Activated T-cell treated with anti-CD3 and anti-CD28 coated beads, Interleukin-2, amount 50 U/mL, for 72 hours (primary cell): ENCODE measurements around the gene SLC38A5. TPM values are rescaled to one million over a fixed set of nuclear protein-coding genes. Genes with fewer than 3 reads are reported as not detected.
A peak's percentile ranks its signal among the peaks of the same experiment; 100 is the strongest.
"Not testable (repeated sequence)": the region's sequence is repeated elsewhere in the genome, so short reads cannot be mapped to it uniquely, and the experiment has no call there.

Experiments
- ATAC-seq, 2 donors: fragments of 150-1000 bp; cut with Tn5 transposase; replicated peaks in 1 of 2; 2 replicates each; pipeline ENCODE4 v1.10.0; 2021; ENCODE audit warnings: moderate library complexity in 2 of 2, mild to moderate bottlenecking in 1 of 2
- DNase-seq, 2 donors: peaks; one replicate each; pipeline ENCODE4 v3.0.0; 2021 to 2022; ENCODE audit warnings: mixed read lengths in 1 of 2
- H3K27ac Mint-ChIP-seq: one replicate; pipeline ENCODE4 v1.8.0; 2022; ENCODE audit warnings: mild to moderate bottlenecking, moderate library complexity, mixed read lengths
- H3K27me3 Mint-ChIP-seq: one replicate; pipeline ENCODE4 v1.8.0; 2022; ENCODE audit warnings: low read depth, mixed read lengths
- H3K36me3 Mint-ChIP-seq, 2 donors: one replicate each; pipeline ENCODE4 v1.8.0; 2022; ENCODE audit warnings: mixed read lengths in 2 of 2, mild to moderate bottlenecking in 1 of 2; ENCODE audit not compliant: insufficient read depth in 2 of 2
- H3K4me1 Mint-ChIP-seq: one replicate; pipeline ENCODE4 v1.8.0; 2022; ENCODE audit warnings: low read depth, mixed read lengths
- H3K4me3 Mint-ChIP-seq, 2 donors: one replicate each; pipeline ENCODE4 v1.8.0; 2022; ENCODE audit warnings: mild to moderate bottlenecking in 2 of 2, mixed read lengths in 2 of 2, moderate library complexity in 2 of 2
- H3K9me3 Mint-ChIP-seq, 2 donors: one replicate each; pipeline ENCODE4 v1.8.0; 2022; ENCODE audit warnings: mixed read lengths in 2 of 2
- total RNA-seq, 2 donors: library from RNA; stranded (reverse); gene quantifications; one replicate each; pipeline ENCODE4 v1.2.3, GENCODE V29; 2022

Gene SLC38A5
- 10 to 100 TPM; 64.8 to 78.8 TPM for total RNA-seq

DNA sequence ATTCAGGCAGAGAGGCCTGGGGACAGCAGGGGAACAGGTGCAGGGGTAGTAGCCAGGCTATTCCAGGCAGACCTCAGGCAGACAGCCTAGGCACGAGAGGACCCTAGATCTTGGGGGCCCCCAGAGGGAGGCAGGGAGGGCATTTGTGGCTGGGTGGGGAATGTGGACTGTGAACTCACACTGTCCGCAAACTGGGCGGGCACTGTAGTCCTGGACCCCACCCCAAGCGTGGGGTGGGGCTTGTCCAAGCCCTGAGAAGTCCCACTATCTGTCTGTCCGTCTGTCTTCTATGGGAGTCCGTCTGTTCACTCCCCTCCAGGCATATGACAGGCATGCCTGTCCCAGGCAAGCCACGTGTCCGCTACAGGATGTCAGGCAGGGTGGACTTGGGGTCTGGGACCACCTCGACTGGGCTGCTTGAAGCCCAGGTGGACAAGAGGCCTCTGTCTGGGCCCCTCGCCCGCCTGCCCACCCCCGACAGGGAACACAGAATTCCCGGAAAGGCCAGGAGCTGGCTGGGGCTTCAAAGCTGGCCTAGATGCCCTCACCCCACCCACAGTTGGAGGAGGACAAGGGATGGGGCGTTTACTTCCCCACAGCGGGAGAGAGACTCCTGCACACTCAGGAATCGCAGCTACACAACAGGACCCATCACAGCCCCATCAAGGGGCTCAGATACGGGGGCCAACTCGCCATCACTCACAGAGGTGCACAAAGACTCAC lies at the start of gene SLC38A5:
SLC38A5 (minus strand) TSS at position 151 of the 723 bp plus-strand sequence. CDS start 2,336 bp downstream, outside the sequence.
- no peak for ATAC-seq
- peaks cover 12% of the 10 kb centered on the region for H3K27me3 Mint-ChIP-seq
- H3K4me1 Mint-ChIP-seq = peaks cover 42% of the 10 kb centered on the region
- peak within 1 kb of the TSS; percentile 94 for H3K27ac Mint-ChIP-seq
- H3K9me3 Mint-ChIP-seq = no peaks in the 10 kb centered on the region
- peak within 1 kb of the TSS; percentile 91 to 94 for H3K4me3 Mint-ChIP-seq
- H3K36me3 Mint-ChIP-seq = peaks cover 3 to 19% of the 10 kb centered on the region in 2 donors
- no peak for DNase-seq

DNA sequence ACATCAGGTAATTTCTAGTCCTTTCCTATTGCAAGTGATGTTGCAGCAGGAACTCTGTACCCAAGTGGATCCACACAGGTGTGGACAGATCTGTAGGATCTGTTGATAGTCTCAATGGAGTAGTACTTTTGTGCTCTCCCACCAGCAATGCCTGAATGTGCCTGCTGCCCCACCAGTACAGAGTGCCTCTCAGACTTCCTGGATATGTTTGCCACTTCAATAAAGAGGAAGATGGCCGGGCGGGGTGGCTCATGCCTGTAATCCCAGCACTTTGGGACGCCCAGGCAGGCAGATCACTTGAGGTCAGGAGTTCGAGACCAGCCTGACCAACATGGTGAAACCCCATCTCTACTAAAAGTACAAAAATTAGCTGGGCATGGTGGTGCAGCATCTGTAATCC lies 49.4 kb upstream of the SLC38A5 start:
- ATAC-seq, H3K27me3 Mint-ChIP-seq, H3K4me3 Mint-ChIP-seq, H3K36me3 Mint-ChIP-seq, H3K9me3 Mint-ChIP-seq, DNase-seq: not testable (repeated sequence)
- H3K27ac Mint-ChIP-seq = peak overlapping the region; percentile 48
- peaks cover 14% of the 10 kb centered on the region for H3K4me1 Mint-ChIP-seq

DNA sequence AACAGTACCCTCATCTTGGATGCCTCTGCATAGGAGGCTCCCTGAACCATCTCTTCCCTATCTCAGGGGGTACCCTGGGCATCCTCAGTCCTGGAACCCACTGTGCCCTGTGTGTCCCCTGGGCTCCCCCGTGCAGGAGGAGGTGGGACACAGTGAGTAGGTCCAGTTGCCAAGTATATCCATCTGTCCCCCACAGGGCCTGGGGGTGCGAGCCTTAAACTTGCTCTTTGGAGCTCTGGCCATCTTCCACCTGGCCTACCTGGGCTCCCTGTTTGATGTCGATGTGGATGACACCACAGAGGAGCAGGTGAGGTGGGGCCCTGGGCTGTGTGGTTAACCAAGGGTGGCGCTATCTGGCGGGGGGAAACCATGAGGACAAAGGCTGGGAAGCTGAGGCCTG lies 46.9 kb upstream of the SLC38A5 start:
- H3K27me3 Mint-ChIP-seq = no peaks in the 10 kb centered on the region
- H3K4me3 Mint-ChIP-seq = no peak overlapping the region
- ATAC-seq (no peak), DNase-seq (no peak)
- H3K27ac Mint-ChIP-seq = no peak overlapping the region
- no peaks in the 10 kb centered on the region for H3K9me3 Mint-ChIP-seq
- peaks cover 10% of the 10 kb centered on the region for H3K4me1 Mint-ChIP-seq
- peaks cover 0 to 2% of the 10 kb centered on the region in 2 donors for H3K36me3 Mint-ChIP-seq

DNA sequence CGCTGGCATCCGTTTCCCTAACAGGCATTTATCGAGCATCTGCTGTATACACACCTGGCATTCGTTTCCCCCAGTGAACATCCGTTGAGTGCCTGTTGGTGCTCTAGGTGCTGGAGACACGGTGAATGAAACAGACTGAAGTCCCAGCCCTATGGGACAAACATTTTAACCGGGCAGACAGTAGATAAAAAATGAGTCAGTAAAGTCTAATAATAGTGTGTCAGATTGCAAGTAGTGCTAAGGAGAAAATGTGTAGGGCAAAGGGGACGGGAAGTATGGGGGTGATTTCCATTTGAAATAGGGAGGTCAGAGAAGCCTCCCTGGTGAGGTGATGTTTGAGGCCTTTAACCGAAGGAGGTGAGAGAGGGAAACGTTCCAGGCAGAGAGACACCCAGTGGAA lies 46.2 kb upstream of the SLC38A5 start:
- Mint-ChIP-seq H3K27ac (no peak overlapping the region), H3K4me3 (no peak overlapping the region), H3K27me3 (no peaks in the 10 kb centered on the region), H3K36me3 (peaks cover 0 to 1% of the 10 kb centered on the region in 2 donors), H3K9me3 (no peaks in the 10 kb centered on the region), H3K4me1 (peaks cover 10% of the 10 kb centered on the region)
- no peak for ATAC-seq
- no peak for DNase-seq

DNA sequence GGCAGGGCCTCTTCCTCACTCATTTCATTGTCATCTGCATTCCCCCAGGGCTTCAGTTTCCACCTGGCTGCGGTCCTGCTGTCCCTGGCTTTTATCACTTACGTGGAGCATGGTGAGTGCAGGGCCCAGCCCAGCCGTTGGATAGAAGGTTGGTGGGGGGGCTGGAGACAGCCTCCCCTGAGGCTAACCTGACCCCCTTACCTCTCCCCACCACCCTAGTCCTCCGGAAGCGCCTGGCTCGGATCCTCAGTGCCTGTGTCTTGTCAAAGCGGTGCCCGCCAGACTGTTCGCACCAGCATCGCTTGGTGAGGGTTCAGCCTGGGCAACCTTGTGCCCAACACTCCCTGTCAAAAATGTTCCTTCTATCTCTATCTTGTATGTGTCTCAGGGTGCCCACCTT lies 45.8 kb upstream of the SLC38A5 start:
- Mint-ChIP-seq H3K27me3 (no peaks in the 10 kb centered on the region), H3K9me3 (no peaks in the 10 kb centered on the region), H3K36me3 (no peaks in the 10 kb centered on the region), H3K4me1 (peaks cover 5% of the 10 kb centered on the region), H3K4me3 (no peak overlapping the region), H3K27ac (no peak overlapping the region)
- DNase-seq (no peak), ATAC-seq (no peak)

DNA sequence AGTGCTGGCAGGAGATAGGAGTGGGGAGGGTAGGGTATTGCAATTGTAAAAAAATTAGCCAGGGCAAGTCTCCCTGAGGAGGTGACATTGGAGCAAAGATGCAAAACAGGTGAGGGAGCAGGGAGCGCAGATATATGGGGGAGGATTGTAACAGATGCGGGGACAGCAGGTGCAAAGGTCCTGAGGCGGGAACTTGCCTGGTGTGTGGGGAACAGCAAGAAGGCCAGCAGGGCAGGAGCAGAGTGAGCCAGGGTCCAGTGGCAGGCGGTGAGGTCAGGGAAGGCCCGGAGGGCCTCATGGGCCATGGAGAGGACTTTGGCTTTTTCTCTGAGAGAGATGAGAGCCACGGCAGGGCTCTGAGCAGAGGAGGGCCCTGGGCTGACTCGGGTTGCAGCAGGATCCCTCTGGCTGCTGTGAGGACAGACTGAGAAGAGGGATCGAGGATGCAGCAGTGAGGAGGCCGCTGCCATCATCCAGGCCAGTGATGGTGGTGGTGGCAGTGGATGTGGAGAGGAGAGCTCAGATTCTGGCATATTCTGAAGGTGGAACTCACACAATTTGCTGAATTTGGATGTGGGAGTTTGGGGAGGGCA lies 44.9 kb upstream of the SLC38A5 start:
- Mint-ChIP-seq H3K27ac (no peak overlapping the region), H3K4me3 (no peak overlapping the region), H3K36me3 (peaks cover 0 to 1% of the 10 kb centered on the region in 2 donors), H3K4me1 (peaks cover 2% of the 10 kb centered on the region), H3K27me3 (no peaks in the 10 kb centered on the region), H3K9me3 (no peaks in the 10 kb centered on the region)
- DNase-seq (no peak), ATAC-seq (no peak)

DNA sequence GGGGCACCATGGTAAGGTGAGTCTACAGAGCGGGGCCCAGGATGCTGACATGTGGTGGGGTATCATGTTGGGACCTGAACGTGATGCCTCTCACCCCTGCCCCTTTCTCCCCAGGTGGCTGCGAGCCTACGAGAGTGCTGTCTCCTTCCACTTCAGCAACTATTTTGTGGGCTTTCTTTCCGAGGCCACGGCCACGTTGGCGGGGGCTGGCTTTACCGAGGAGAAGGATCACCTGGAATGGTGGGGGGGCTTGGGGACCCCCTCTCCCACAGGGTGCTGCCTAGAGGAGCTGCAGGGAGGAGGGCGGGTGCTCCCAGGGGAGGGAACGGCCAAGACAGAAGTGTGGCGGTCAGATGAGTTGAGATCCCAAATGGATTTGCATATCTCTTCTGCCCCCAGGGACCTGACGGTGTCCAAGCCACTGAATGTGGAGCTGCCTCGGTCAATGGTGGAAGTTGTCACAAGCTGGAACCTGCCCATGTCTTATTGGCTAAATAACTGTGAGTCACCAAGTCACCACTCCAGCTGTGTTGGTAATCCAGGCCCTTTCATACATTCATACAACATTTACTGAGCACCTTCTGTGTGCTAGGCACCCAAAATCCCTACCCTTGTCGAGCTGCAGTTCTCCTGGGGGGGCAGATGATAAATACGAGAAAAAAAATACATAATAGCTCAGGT lies 44.2 kb upstream of the SLC38A5 start:
- Mint-ChIP-seq H3K4me1 (peaks cover 8% of the 10 kb centered on the region), H3K4me3 (no peak overlapping the region), H3K36me3 (peaks cover 0 to 1% of the 10 kb centered on the region in 2 donors), H3K9me3 (no peaks in the 10 kb centered on the region), H3K27ac (no peak overlapping the region), H3K27me3 (no peaks in the 10 kb centered on the region)
- ATAC-seq = no peak
- DNase-seq = no peak

DNA sequence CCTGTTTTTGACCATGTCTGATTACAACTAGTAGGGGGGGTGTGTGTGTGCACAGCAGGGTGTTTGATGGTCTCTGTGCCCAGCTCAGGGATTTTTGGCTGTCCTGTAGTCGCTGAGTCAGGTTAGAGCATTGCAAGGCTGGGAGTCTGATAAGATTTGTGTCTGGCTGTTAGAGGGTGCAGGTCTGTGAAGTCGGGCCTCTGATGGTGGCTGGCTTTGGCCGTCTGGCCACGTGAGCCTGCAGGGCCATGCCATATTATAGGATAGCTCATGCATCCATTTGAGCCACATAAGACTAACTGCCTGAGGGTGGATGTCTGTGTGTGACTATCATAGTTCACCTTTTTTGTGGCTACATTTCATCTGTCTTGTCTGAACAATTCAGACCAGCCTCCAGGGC lies 43.6 kb upstream of the SLC38A5 start:
- Mint-ChIP-seq H3K4me1 (peaks cover 8% of the 10 kb centered on the region), H3K27ac (no peak overlapping the region), H3K27me3 (no peaks in the 10 kb centered on the region), H3K9me3 (no peaks in the 10 kb centered on the region), H3K4me3 (no peak overlapping the region), H3K36me3 (peaks cover 0 to 1% of the 10 kb centered on the region in 2 donors)
- DNase-seq (no peak), ATAC-seq (no peak)

DNA sequence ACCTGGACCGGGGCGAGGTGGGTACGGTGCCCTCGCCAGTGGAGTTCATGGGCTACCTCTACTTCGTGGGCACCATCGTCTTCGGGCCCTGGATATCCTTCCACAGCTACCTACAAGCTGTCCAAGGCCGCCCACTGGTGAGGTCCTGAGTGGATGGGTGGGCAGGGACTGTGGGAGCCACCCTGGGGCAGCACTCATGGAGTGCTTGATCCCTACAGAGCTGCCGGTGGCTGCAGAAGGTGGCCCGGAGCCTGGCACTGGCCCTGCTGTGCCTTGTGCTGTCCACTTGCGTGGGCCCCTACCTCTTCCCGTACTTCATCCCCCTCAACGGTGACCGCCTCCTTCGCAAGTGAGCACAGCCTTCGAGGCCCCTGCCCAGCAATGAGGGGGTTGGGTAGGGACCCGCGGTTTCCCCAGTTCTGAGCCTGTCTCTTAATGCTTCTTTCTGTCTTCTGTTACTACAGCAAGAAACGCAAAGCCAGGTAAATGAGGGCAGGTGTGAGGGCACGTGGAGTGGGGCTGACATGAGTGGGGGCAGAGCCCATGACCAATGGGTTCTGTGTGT lies 42.4 kb upstream of the SLC38A5 start:
- Mint-ChIP-seq H3K4me3 (no peak overlapping the region), H3K9me3 (no peaks in the 10 kb centered on the region), H3K36me3 (peaks cover 0 to 1% of the 10 kb centered on the region in 2 donors), H3K27ac (no peak overlapping the region), H3K4me1 (peaks cover 8% of the 10 kb centered on the region), H3K27me3 (no peaks in the 10 kb centered on the region)
- DNase-seq (no peak), ATAC-seq (no peak)

DNA sequence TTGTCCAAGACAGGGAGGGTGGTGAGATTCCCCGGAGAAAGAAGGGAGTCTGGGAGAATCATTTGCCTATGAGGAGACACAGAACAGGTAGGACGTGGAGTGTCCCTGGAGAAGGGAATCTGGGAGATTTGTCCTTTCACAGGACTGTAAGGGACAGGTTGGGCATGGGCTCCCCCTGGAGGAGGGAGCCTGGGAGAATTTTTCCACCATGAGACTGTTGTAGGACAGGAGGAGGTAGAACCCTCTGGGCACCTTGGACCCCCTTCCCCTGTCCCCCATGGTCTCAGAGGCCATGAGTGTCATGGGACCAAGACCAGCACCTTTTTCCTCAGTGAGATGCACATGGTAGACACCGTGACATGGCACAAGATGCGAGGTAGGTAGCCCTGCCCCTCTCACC lies 41.5 kb upstream of the SLC38A5 start:
- Mint-ChIP-seq H3K27me3 (no peaks in the 10 kb centered on the region), H3K4me3 (no peak overlapping the region), H3K4me1 (peaks cover 8% of the 10 kb centered on the region), H3K36me3 (peaks cover 0 to 1% of the 10 kb centered on the region in 2 donors), H3K9me3 (no peaks in the 10 kb centered on the region), H3K27ac (no peak overlapping the region)
- DNase-seq = no peak
- ATAC-seq = no peak

DNA sequence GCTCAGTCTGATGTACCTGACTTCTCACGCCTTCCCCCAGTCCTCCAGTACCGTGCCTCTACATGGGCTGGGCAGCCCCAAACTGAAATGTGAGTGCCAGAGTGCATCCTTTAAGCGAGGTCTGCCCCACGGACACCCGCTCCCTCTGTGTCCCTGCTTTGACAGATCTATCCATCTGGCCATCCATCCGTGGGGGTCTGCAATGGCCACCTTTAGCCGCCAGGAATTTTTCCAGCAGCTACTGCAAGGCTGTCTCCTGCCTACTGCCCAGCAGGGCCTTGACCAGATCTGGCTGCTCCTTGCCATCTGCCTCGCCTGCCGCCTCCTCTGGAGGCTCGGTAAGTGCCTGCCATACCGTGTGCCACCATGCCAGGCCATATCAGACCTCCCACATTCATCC lies 39.6 kb upstream of the SLC38A5 start:
- Mint-ChIP-seq H3K36me3 (peaks cover 0 to 1% of the 10 kb centered on the region in 2 donors), H3K9me3 (no peaks in the 10 kb centered on the region), H3K4me3 (peak overlapping the region; percentile 88 to 91), H3K27me3 (no peaks in the 10 kb centered on the region), H3K27ac (no peak overlapping the region), H3K4me1 (peaks cover 8% of the 10 kb centered on the region)
- DNase-seq (no peak), ATAC-seq (no peak)

DNA sequence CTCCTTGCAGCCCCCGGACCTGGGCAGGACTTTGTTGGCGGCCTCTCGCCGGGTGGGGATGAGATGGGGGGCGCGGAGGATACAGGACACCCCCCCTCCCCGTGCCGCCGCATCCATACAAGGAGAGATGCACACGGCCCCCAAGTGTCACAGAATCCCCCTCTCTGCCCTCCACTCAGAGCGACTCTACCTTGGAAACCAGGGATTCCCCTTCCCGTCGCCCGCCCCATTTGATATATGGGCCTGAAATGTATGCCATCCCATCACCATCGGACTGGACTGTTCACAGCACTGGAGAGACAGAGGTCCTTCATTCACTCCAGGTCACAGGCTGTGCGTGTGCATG lies 39.2 kb upstream of the SLC38A5 start:
- DNase-seq (no peak), ATAC-seq (peak; percentile 8 to 27)
- peak overlapping the region; percentile 88 to 91 for H3K4me3 Mint-ChIP-seq
- H3K4me1 Mint-ChIP-seq = peaks cover 8% of the 10 kb centered on the region
- no peaks in the 10 kb centered on the region for H3K27me3 Mint-ChIP-seq
- no peaks in the 10 kb centered on the region for H3K9me3 Mint-ChIP-seq
- peaks cover 0 to 1% of the 10 kb centered on the region in 2 donors for H3K36me3 Mint-ChIP-seq
- no peak overlapping the region for H3K27ac Mint-ChIP-seq
